PFSK-1 (cell line): Measurements from ENCODE around the gene MBTD1.

Experiments used
- FOXP2 ChIP-seq: optimal IDR thresholded peaks from 2 replicates; pipeline ENCODE3; 2011; ENCODE audit warnings: borderline replicate concordance, control low read depth, inconsistent platforms; ENCODE audit not compliant: insufficient read depth; ENCODE audit errors: extremely low read length, extremely low read depth
- POLR2AphosphoS5 ChIP-seq: IDR thresholded peaks from 2 replicates; pipeline ENCODE4 v1.6.1; 2012; ENCODE audit warnings: low read depth, mild to moderate bottlenecking, control low read depth, low read length, moderate library complexity
- REST ChIP-seq, 2 experiments: IDR thresholded peaks; 2 replicates each; pipeline versions ENCODE4 v1.6.1 to v1.8.0; 2011 to 2012; ENCODE audit warnings: low read depth in 2 of 2, low read length in 2 of 2, control low read depth in 1 of 2, inconsistent platforms in 1 of 2, mild to moderate bottlenecking in 1 of 2, moderate library complexity in 1 of 2; ENCODE audit not compliant: insufficient read depth in 1 of 2
- SIN3A ChIP-seq: IDR thresholded peaks from 2 replicates; pipeline ENCODE4 v1.6.1; 2012; ENCODE audit warnings: mild to moderate bottlenecking, low read length, moderate library complexity, borderline replicate concordance; ENCODE audit not compliant: insufficient read depth
- TAF1 ChIP-seq: IDR thresholded peaks from 2 replicates; pipeline ENCODE4 v1.6.1; 2012; ENCODE audit warnings: low read length, control low read depth, borderline replicate concordance; ENCODE audit not compliant: insufficient read depth

Gene MBTD1

GRCh38 chr17:51165680-51166197 is 94.1 kb downstream of the MBTD1 start:
- TF ChIP-seq FOXP2 (no peak), REST (IDR thresholded peaks at IDR 0.05; ENCODE audit: insufficient read depth in 1 of 2, low read depth in 2 of 2, low read length in 2 of 2) (no peak), SIN3A (no peak), POLR2AphosphoS5 (no peak), TAF1 (no peak)

- TF ChIP-seq FOXP2: no peak
- TF ChIP-seq REST (IDR thresholded peaks at IDR 0.05; ENCODE audit: insufficient read depth in 1 of 2, low read depth in 2 of 2, low read length in 2 of 2): no peak
- no peak for TF ChIP-seq TAF1
- TF ChIP-seq SIN3A: no peak
- TF ChIP-seq POLR2AphosphoS5: no peak; the same call in 1 of the 2 replicates
These were observed 94.8 kb downstream of the MBTD1 start for GRCh38 chr17:51164911-51165679.

GRCh38 chr17:51161541-51161940 is 98.3 kb downstream of the MBTD1 start:
- TF ChIP-seq TAF1 (no peak), POLR2AphosphoS5 (no peak), FOXP2 (no peak), SIN3A (no peak), REST (IDR thresholded peaks at IDR 0.05; ENCODE audit: insufficient read depth in 1 of 2, low read depth in 2 of 2, low read length in 2 of 2) (no peak)

- TF ChIP-seq REST (IDR thresholded peaks at IDR 0.05; ENCODE audit: insufficient read depth in 1 of 2, low read depth in 2 of 2, low read length in 2 of 2) (no peak), FOXP2 (no peak), SIN3A (no peak), TAF1 (no peak), POLR2AphosphoS5 (no peak)
These were observed 100.2 kb downstream of the MBTD1 start for GRCh38 chr17:51159604-51160003.
